Cardiac fibroblast (primary cell): ENCODE measurements around the gene GTF3C2.

Source experiments
- DNase-seq, 2 donors: peaks; one replicate each; pipeline versions ENCODE4 v3.0.0 to v3.0.0-alpha.2; 2010; ENCODE audit warnings: low read depth in 2 of 2
- H3K4me3 ChIP-seq, 2 donors: replicated peaks in 1 of 2; 1 replicate in 1 of 2; 2 replicates in 1 of 2; pipeline ENCODE4 v1.5.1; 2011; ENCODE audit warnings: low read depth in 2 of 2, low read length in 2 of 2, mild to moderate bottlenecking in 2 of 2, moderate library complexity in 1 of 2
- CTCF ChIP-seq: IDR thresholded peaks from one replicate; pipeline ENCODE4 v1.5.1; 2011; ENCODE audit warnings: low read depth, mild to moderate bottlenecking, low read length, inconsistent platforms

GTF3C2 gene

GRCh38 chr2:27296481-27296880, 60.1 kb downstream of the GTF3C2 start:
- H3K4me3 ChIP-seq = no peak overlapping the region

GRCh38 chr2:27294928-27295327, 61.6 kb downstream of the GTF3C2 start:
- H3K4me3 ChIP-seq = no peak overlapping the region
- no peak for TF ChIP-seq CTCF
- no peak for DNase-seq

More at GRCh38 chr2:27296481-27296880, 60.1 kb downstream of the GTF3C2 start:
- DNase-seq = peak in 1 of 2 donors; percentile 23
- TF ChIP-seq CTCF = no peak

- TF ChIP-seq CTCF = no peak
- H3K4me3 ChIP-seq = no peak overlapping the region
- DNase-seq = peak; percentile 25 to 29
Observed at GRCh38 chr2:27291865-27292264, 64.7 kb downstream of the GTF3C2 start.

GRCh38 chr2:27290549-27290948, 66.0 kb downstream of the GTF3C2 start:
- no peak overlapping the region for H3K4me3 ChIP-seq

GRCh38 chr2:27288610-27289009, 68.0 kb downstream of the GTF3C2 start:
- no peak for TF ChIP-seq CTCF
- no peak overlapping the region for H3K4me3 ChIP-seq
- DNase-seq = no peak

More at GRCh38 chr2:27290549-27290948, 66.0 kb downstream of the GTF3C2 start:
- TF ChIP-seq CTCF = no peak
- DNase-seq = no peak

- TF ChIP-seq CTCF = no peak
- H3K4me3 ChIP-seq = no peak overlapping the region
- DNase-seq = no peak
Observed at GRCh38 chr2:27285481-27285880, 71.1 kb downstream of the GTF3C2 start.

GRCh38 chr2:27284996-27285395, 71.6 kb downstream of the GTF3C2 start:
- H3K4me3 ChIP-seq = no peak overlapping the region
- no peak for TF ChIP-seq CTCF
- DNase-seq = no peak
